ENCODE results near the gene CELSR1.
"Not testable (repeated sequence)": the region's sequence is repeated elsewhere in the genome, so short reads cannot be mapped to it uniquely, and the experiment has no call there.

Gene CELSR1

GRCh38 chr22:46397951-46398350 lies 139.5 kb downstream of the CELSR1 start:
- H3K27ac ChIP-seq (ENCODE audit: low read length): no peak overlapping the region
- no peaks in the 10 kb centered on the region for H3K9me3 ChIP-seq (ENCODE audit: control insufficient read depth in 2 of 2, low read length in 2 of 2)
- H3K27me3 ChIP-seq (ENCODE audit: control insufficient read depth in 1 of 2, insufficient read depth in 2 of 2, low read length in 2 of 2): peaks cover 0 to 2% of the 10 kb centered on the region in 2 donors
- no peak overlapping the region for H3K9ac ChIP-seq (ENCODE audit: low read length in 2 of 2)
- H3K4me1 ChIP-seq (ENCODE audit: control insufficient read depth, insufficient read depth, low read length): no peaks in the 10 kb centered on the region
- H3K4me3 ChIP-seq (ENCODE audit: low read length in 2 of 2): no peak overlapping the region
- no peaks in the 10 kb centered on the region for H3K36me3 ChIP-seq (ENCODE audit: control insufficient read depth in 2 of 2, insufficient read depth in 2 of 2, low read length in 2 of 2)

DNA sequence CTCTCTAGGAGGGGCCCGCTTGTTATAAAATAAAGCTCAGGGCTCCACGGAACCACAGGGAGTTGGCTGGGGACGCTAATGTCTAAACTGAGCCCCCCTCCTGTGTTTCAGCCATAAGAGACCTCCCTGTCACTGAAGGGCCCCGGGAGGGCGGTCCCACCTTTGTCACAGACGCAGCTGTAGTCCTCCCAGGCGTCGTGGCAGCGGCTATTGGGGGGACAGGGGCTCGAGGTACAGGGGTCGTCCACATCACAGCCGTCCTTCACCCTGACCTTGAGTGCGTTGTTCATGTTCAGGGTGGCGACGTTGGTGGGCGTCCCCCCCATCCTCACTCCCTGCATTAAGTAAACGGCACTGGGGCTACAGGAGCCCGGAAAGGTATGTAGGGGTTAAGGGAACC lies 139.9 kb downstream of the CELSR1 start:
- H3K9me3 ChIP-seq (ENCODE audit: control insufficient read depth in 2 of 2, low read length in 2 of 2): no peaks in the 10 kb centered on the region
- peaks cover 0 to 2% of the 10 kb centered on the region in 2 donors for H3K27me3 ChIP-seq (ENCODE audit: control insufficient read depth in 1 of 2, insufficient read depth in 2 of 2, low read length in 2 of 2)
- no peak overlapping the region for H3K9ac ChIP-seq (ENCODE audit: low read length in 2 of 2)

GRCh38 chr22:46397049-46397448 lies 140.4 kb downstream of the CELSR1 start:
- not testable (repeated sequence) for H3K36me3 ChIP-seq (ENCODE audit: control insufficient read depth in 2 of 2, insufficient read depth in 2 of 2, low read length in 2 of 2); H3K27me3 ChIP-seq (ENCODE audit: control insufficient read depth in 1 of 2, insufficient read depth in 2 of 2, low read length in 2 of 2); H3K9me3 ChIP-seq (ENCODE audit: control insufficient read depth in 2 of 2, low read length in 2 of 2); H3K4me1 ChIP-seq (ENCODE audit: control insufficient read depth, insufficient read depth, low read length); H3K27ac ChIP-seq (ENCODE audit: low read length); H3K9ac ChIP-seq (ENCODE audit: low read length in 2 of 2); H3K4me3 ChIP-seq (ENCODE audit: low read length in 2 of 2)

More for the DNA sequence above, 139.9 kb downstream of the CELSR1 start:
- Histone ChIP-seq H3K36me3 (ENCODE audit: control insufficient read depth in 2 of 2, insufficient read depth in 2 of 2, low read length in 2 of 2) (no peaks in the 10 kb centered on the region), H3K4me1 (ENCODE audit: control insufficient read depth, insufficient read depth, low read length) (no peaks in the 10 kb centered on the region), H3K27ac (ENCODE audit: low read length) (no peak overlapping the region), H3K4me3 (ENCODE audit: low read length in 2 of 2) (no peak overlapping the region)

DNA sequence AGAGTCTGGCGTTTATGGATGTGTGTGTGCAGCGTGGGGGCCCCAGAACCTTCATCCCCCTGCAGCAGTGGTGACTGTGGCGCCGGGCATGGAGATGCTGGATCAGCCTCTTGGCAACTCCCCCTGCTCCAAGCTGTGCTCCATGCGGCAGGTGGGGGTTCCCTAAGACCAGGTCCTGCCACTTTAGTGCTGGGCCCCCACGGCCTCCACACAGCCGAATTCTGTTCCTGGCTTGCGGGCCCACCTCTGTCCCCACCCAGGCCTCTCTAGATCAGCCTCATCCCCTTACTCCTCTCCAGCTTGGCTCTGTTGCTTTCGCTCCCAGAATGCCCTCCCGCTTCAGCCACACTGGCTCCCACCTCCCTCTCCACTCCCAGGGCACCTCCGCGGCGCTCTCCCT lies 142.3 kb downstream of the CELSR1 start:
- Histone ChIP-seq H3K9me3 (ENCODE audit: control insufficient read depth in 2 of 2, low read length in 2 of 2) (no peaks in the 10 kb centered on the region), H3K27ac (ENCODE audit: low read length) (no peak overlapping the region), H3K9ac (ENCODE audit: low read length in 2 of 2) (no peak overlapping the region), H3K36me3 (ENCODE audit: control insufficient read depth in 2 of 2, insufficient read depth in 2 of 2, low read length in 2 of 2) (no peaks in the 10 kb centered on the region), H3K27me3 (ENCODE audit: control insufficient read depth in 1 of 2, insufficient read depth in 2 of 2, low read length in 2 of 2) (no peaks in the 10 kb centered on the region), H3K4me3 (ENCODE audit: low read length in 2 of 2) (no peak overlapping the region), H3K4me1 (ENCODE audit: control insufficient read depth, insufficient read depth, low read length) (peaks cover 8% of the 10 kb centered on the region)

DNA sequence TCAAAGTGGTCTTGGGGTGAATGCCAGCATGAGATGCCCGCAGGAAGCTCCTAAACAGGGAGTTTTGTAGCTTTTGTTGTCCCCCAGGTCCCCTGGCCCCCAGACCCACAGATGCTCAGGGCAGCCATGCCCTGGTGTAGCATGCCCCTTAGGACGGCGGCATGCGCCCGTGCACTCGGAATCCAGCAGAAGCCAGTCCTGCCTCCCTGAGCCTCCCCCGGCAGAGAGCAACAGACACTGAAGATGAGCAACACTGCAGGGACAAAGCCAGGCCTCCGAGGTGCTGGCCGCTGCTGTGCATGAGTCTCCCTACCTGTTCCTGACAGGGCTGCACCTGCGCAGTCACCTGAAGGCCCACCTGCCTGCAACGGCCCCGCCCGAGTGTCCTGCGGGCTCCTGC lies 142.8 kb downstream of the CELSR1 start:
- H3K9me3 ChIP-seq (ENCODE audit: control insufficient read depth in 2 of 2, low read length in 2 of 2): no peaks in the 10 kb centered on the region
- no peak overlapping the region for H3K27ac ChIP-seq (ENCODE audit: low read length)
- H3K4me3 ChIP-seq (ENCODE audit: low read length in 2 of 2): no peak overlapping the region
- H3K4me1 ChIP-seq (ENCODE audit: control insufficient read depth, insufficient read depth, low read length): peaks cover 9% of the 10 kb centered on the region
- H3K9ac ChIP-seq (ENCODE audit: low read length in 2 of 2): no peak overlapping the region
- H3K36me3 ChIP-seq (ENCODE audit: control insufficient read depth in 2 of 2, insufficient read depth in 2 of 2, low read length in 2 of 2): no peaks in the 10 kb centered on the region
- H3K27me3 ChIP-seq (ENCODE audit: control insufficient read depth in 1 of 2, insufficient read depth in 2 of 2, low read length in 2 of 2): no peaks in the 10 kb centered on the region

GRCh38 chr22:46393873-46394272 lies 143.5 kb downstream of the CELSR1 start:
- Histone ChIP-seq H3K27ac (ENCODE audit: low read length) (no peak overlapping the region), H3K9me3 (ENCODE audit: control insufficient read depth in 2 of 2, low read length in 2 of 2) (no peaks in the 10 kb centered on the region), H3K36me3 (ENCODE audit: control insufficient read depth in 2 of 2, insufficient read depth in 2 of 2, low read length in 2 of 2) (no peaks in the 10 kb centered on the region), H3K4me1 (ENCODE audit: control insufficient read depth, insufficient read depth, low read length) (peaks cover 9% of the 10 kb centered on the region), H3K9ac (ENCODE audit: low read length in 2 of 2) (no peak overlapping the region), H3K4me3 (ENCODE audit: low read length in 2 of 2) (no peak overlapping the region), H3K27me3 (ENCODE audit: control insufficient read depth in 1 of 2, insufficient read depth in 2 of 2, low read length in 2 of 2) (no peaks in the 10 kb centered on the region)

GRCh38 chr22:46392137-46392844 lies 145.1 kb downstream of the CELSR1 start:
- Histone ChIP-seq H3K9ac (ENCODE audit: low read length in 2 of 2) (no peak overlapping the region), H3K4me1 (ENCODE audit: control insufficient read depth, insufficient read depth, low read length) (peaks cover 9% of the 10 kb centered on the region), H3K4me3 (ENCODE audit: low read length in 2 of 2) (no peak overlapping the region), H3K9me3 (ENCODE audit: control insufficient read depth in 2 of 2, low read length in 2 of 2) (no peaks in the 10 kb centered on the region), H3K36me3 (ENCODE audit: control insufficient read depth in 2 of 2, insufficient read depth in 2 of 2, low read length in 2 of 2) (no peaks in the 10 kb centered on the region), H3K27me3 (ENCODE audit: control insufficient read depth in 1 of 2, insufficient read depth in 2 of 2, low read length in 2 of 2) (no peaks in the 10 kb centered on the region), H3K27ac (ENCODE audit: low read length) (no peak overlapping the region)

- Histone ChIP-seq H3K27ac (ENCODE audit: low read length) (no peak overlapping the region), H3K9ac (ENCODE audit: low read length in 2 of 2) (no peak overlapping the region), H3K27me3 (ENCODE audit: control insufficient read depth in 1 of 2, insufficient read depth in 2 of 2, low read length in 2 of 2) (no peaks in the 10 kb centered on the region), H3K36me3 (ENCODE audit: control insufficient read depth in 2 of 2, insufficient read depth in 2 of 2, low read length in 2 of 2) (no peaks in the 10 kb centered on the region), H3K9me3 (ENCODE audit: control insufficient read depth in 2 of 2, low read length in 2 of 2) (no peaks in the 10 kb centered on the region), H3K4me1 (ENCODE audit: control insufficient read depth, insufficient read depth, low read length) (peaks cover 9% of the 10 kb centered on the region), H3K4me3 (ENCODE audit: low read length in 2 of 2) (no peak overlapping the region)
These were observed 145.8 kb downstream of the CELSR1 start for GRCh38 chr22:46391486-46392136.

DNA sequence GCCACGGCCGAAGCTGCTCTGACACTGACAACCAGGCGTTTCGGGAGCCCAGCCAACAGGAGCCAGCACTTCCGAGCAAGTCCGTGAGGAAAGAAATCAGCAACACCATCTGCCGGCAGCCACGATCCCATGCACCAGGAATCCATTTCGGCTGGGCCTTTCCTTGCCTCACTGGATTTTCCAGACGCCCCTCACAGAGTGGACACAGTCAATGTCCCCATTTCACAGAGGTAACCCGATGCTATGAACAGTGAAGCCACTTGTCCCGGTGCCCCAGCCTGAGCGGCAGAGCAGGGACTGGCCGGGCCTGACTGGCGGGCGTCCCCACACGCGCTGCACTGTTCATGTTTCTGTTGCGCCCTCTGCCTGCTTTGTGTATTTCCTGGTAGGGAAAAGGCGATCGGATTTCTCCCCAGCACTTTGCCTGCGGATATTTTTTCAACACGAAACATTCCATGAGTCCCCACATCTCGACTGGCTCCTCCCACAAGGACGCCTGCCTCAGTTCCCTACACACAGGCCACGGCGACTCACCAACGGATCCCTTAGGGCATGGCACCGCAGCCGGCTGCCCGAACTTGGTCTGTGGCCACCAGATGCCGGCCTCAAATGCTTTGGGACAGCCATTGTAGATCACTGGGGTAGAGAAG lies 146.6 kb downstream of the CELSR1 start:
- Histone ChIP-seq H3K4me1 (ENCODE audit: control insufficient read depth, insufficient read depth, low read length) (peaks cover 9% of the 10 kb centered on the region), H3K27ac (ENCODE audit: low read length) (no peak overlapping the region), H3K9me3 (ENCODE audit: control insufficient read depth in 2 of 2, low read length in 2 of 2) (no peaks in the 10 kb centered on the region), H3K36me3 (ENCODE audit: control insufficient read depth in 2 of 2, insufficient read depth in 2 of 2, low read length in 2 of 2) (no peaks in the 10 kb centered on the region), H3K9ac (ENCODE audit: low read length in 2 of 2) (peak overlapping the region in 1 of 2 donors; percentile 42), H3K27me3 (ENCODE audit: control insufficient read depth in 1 of 2, insufficient read depth in 2 of 2, low read length in 2 of 2) (no peaks in the 10 kb centered on the region), H3K4me3 (ENCODE audit: low read length in 2 of 2) (peak overlapping the region in 1 of 2 donors; percentile 66)

GRCh38 chr22:46390105-46390651 lies 147.2 kb downstream of the CELSR1 start:
- H3K4me1 ChIP-seq (ENCODE audit: control insufficient read depth, insufficient read depth, low read length): peaks cover 9% of the 10 kb centered on the region
- no peak overlapping the region for H3K27ac ChIP-seq (ENCODE audit: low read length)
- H3K9ac ChIP-seq (ENCODE audit: low read length in 2 of 2): peak overlapping the region in 1 of 2 donors; percentile 42
- H3K27me3 ChIP-seq (ENCODE audit: control insufficient read depth in 1 of 2, insufficient read depth in 2 of 2, low read length in 2 of 2): no peaks in the 10 kb centered on the region
- H3K36me3 ChIP-seq (ENCODE audit: control insufficient read depth in 2 of 2, insufficient read depth in 2 of 2, low read length in 2 of 2): no peaks in the 10 kb centered on the region
- no peaks in the 10 kb centered on the region for H3K9me3 ChIP-seq (ENCODE audit: control insufficient read depth in 2 of 2, low read length in 2 of 2)
- H3K4me3 ChIP-seq (ENCODE audit: low read length in 2 of 2): peak overlapping the region in 1 of 2 donors; percentile 66
